Activated T-helper 2 cell treated with anti-CD3 and anti-CD28 coated beads, Interferon-gamma antibody, Interleukin-2, Interleukin-4, amounts not matched to agents 10 μg/mL and 5 μg/mL and 100 μg/mL, durations not matched to agents 14 hours and 24 hours and 36 hours (primary cell): ENCODE results near the gene FARS2. TPM values are rescaled to one million over a fixed set of nuclear protein-coding genes. Genes with fewer than 3 reads are reported as not detected.

ENCODE experiments used
- DNase-seq: peaks from one replicate; pipeline ENCODE4 v3.0.0; 2021; ENCODE audit warnings: low spot score
- H3K27ac Mint-ChIP-seq: one replicate; pipeline ENCODE4 v1.8.0; 2021; ENCODE audit warnings: mixed read lengths
- H3K27me3 Mint-ChIP-seq: one replicate; pipeline ENCODE4 v1.8.0; 2021; ENCODE audit warnings: low read depth, mixed read lengths
- H3K36me3 Mint-ChIP-seq: one replicate; pipeline ENCODE4 v1.8.0; 2021; ENCODE audit warnings: low read depth, mixed read lengths
- H3K4me1 Mint-ChIP-seq: one replicate; pipeline ENCODE4 v1.8.0; 2021; ENCODE audit warnings: low read depth, mixed read lengths
- H3K4me3 Mint-ChIP-seq: one replicate; pipeline ENCODE4 v1.8.0; 2021; ENCODE audit warnings: low read depth, mild to moderate bottlenecking, moderate library complexity, mixed read lengths
- H3K9me3 Mint-ChIP-seq: one replicate; pipeline ENCODE4 v1.8.0; 2021; ENCODE audit warnings: mixed read lengths
- intact Hi-C: fragments of 100-400 bp; cut with micrococcal nuclease; formaldehyde crosslinking; loops from one replicate; pipeline ENCODE4 v1.15.1; 2023
- total RNA-seq: library from RNA; stranded (reverse); gene quantifications from 2 replicates; pipeline ENCODE4 v1.2.3, GENCODE V29; 2022

FARS2 gene
- total RNA-seq, 1 donor from 2014 or later, result 19.7 TPM

- no peak for DNase-seq
- no peak overlapping the region for H3K27ac Mint-ChIP-seq
- peaks cover 17% of the 10 kb centered on the region for H3K36me3 Mint-ChIP-seq
- intact Hi-C loops, result no loop called here
- H3K4me1 Mint-ChIP-seq, result peaks cover 2% of the 10 kb centered on the region
- peaks cover 9% of the 10 kb centered on the region for H3K9me3 Mint-ChIP-seq
- no peaks in the 10 kb centered on the region for H3K27me3 Mint-ChIP-seq
- H3K4me3 Mint-ChIP-seq, result no peak overlapping the region
Observed at GRCh38 chr6:5439749-5440148, 178.4 kb downstream of the FARS2 start.

GRCh38 chr6:5442319-5442718, 181.0 kb downstream of the FARS2 start:
- Mint-ChIP-seq H3K4me3 (no peak overlapping the region), H3K4me1 (peaks cover 2% of the 10 kb centered on the region), H3K27ac (no peak overlapping the region), H3K36me3 (peaks cover 9% of the 10 kb centered on the region), H3K9me3 (peaks cover 6% of the 10 kb centered on the region), H3K27me3 (no peaks in the 10 kb centered on the region)
- intact Hi-C loops, result no loop called here
- no peak for DNase-seq

GRCh38 chr6:5442916-5443315, 181.6 kb downstream of the FARS2 start:
- Mint-ChIP-seq H3K4me1 (peaks cover 2% of the 10 kb centered on the region), H3K4me3 (no peak overlapping the region), H3K27me3 (no peaks in the 10 kb centered on the region), H3K27ac (no peak overlapping the region), H3K9me3 (no peaks in the 10 kb centered on the region), H3K36me3 (peaks cover 4% of the 10 kb centered on the region)
- no peak for DNase-seq
- intact Hi-C loops, result no loop called here

GRCh38 chr6:5443491-5443890, 182.2 kb downstream of the FARS2 start:
- Mint-ChIP-seq H3K27ac (no peak overlapping the region), H3K9me3 (no peaks in the 10 kb centered on the region), H3K4me3 (no peak overlapping the region), H3K27me3 (no peaks in the 10 kb centered on the region), H3K36me3 (peaks cover under 1% of the 10 kb centered on the region), H3K4me1 (peaks cover 2% of the 10 kb centered on the region)
- intact Hi-C loops, result no loop called here
- no peak for DNase-seq

GRCh38 chr6:5446362-5447075, 185.2 kb downstream of the FARS2 start:
- no peaks in the 10 kb centered on the region for H3K36me3 Mint-ChIP-seq

GRCh38 chr6:5447921-5448320, 186.6 kb downstream of the FARS2 start:
- H3K4me3 Mint-ChIP-seq, result no peak overlapping the region
- H3K9me3 Mint-ChIP-seq, result no peaks in the 10 kb centered on the region
- DNase-seq, result no peak
- peaks cover 3% of the 10 kb centered on the region for H3K4me1 Mint-ChIP-seq
- H3K27ac Mint-ChIP-seq, result no peak overlapping the region
- H3K27me3 Mint-ChIP-seq, result no peaks in the 10 kb centered on the region
- intact Hi-C loops, result no loop called here
- no peaks in the 10 kb centered on the region for H3K36me3 Mint-ChIP-seq

More at GRCh38 chr6:5446362-5447075, 185.2 kb downstream of the FARS2 start:
- Mint-ChIP-seq H3K9me3 (no peaks in the 10 kb centered on the region), H3K27ac (no peak overlapping the region), H3K27me3 (no peaks in the 10 kb centered on the region), H3K4me3 (no peak overlapping the region), H3K4me1 (peaks cover 3% of the 10 kb centered on the region)
- intact Hi-C loops, result no loop called here
- DNase-seq, result no peak

GRCh38 chr6:5450073-5450472, 188.8 kb downstream of the FARS2 start:
- no peaks in the 10 kb centered on the region for H3K27me3 Mint-ChIP-seq
- no peak overlapping the region for H3K4me3 Mint-ChIP-seq
- H3K4me1 Mint-ChIP-seq, result peaks cover 3% of the 10 kb centered on the region
- H3K9me3 Mint-ChIP-seq, result no peaks in the 10 kb centered on the region
- intact Hi-C loops, result no loop called here
- DNase-seq, result no peak
- no peaks in the 10 kb centered on the region for H3K36me3 Mint-ChIP-seq
- H3K27ac Mint-ChIP-seq, result no peak overlapping the region

GRCh38 chr6:5453546-5453945, 192.2 kb downstream of the FARS2 start:
- H3K36me3 Mint-ChIP-seq, result no peaks in the 10 kb centered on the region
- DNase-seq, result no peak
- peaks cover 4% of the 10 kb centered on the region for H3K4me1 Mint-ChIP-seq
- no peak overlapping the region for H3K4me3 Mint-ChIP-seq
- H3K27me3 Mint-ChIP-seq, result no peaks in the 10 kb centered on the region
- intact Hi-C loops, result no loop called here
- H3K27ac Mint-ChIP-seq, result no peak overlapping the region
- H3K9me3 Mint-ChIP-seq, result no peaks in the 10 kb centered on the region

GRCh38 chr6:5455142-5455541, 193.8 kb downstream of the FARS2 start:
- Mint-ChIP-seq H3K4me3 (no peak overlapping the region), H3K9me3 (no peaks in the 10 kb centered on the region), H3K27me3 (no peaks in the 10 kb centered on the region), H3K36me3 (no peaks in the 10 kb centered on the region), H3K4me1 (peaks cover 4% of the 10 kb centered on the region), H3K27ac (no peak overlapping the region)
- DNase-seq, result no peak
- intact Hi-C loops, result no loop called here

- intact Hi-C loops, result no loop called here
- Mint-ChIP-seq H3K9me3 (no peaks in the 10 kb centered on the region), H3K36me3 (no peaks in the 10 kb centered on the region), H3K4me1 (peaks cover 6% of the 10 kb centered on the region), H3K27ac (no peak overlapping the region), H3K4me3 (no peak overlapping the region), H3K27me3 (no peaks in the 10 kb centered on the region)
- no peak for DNase-seq
Observed at GRCh38 chr6:5457041-5457440, 195.7 kb downstream of the FARS2 start.

GRCh38 chr6:5457983-5458683, 196.8 kb downstream of the FARS2 start:
- Mint-ChIP-seq H3K4me3 (no peak overlapping the region), H3K9me3 (no peaks in the 10 kb centered on the region), H3K36me3 (no peaks in the 10 kb centered on the region), H3K4me1 (peaks cover 6% of the 10 kb centered on the region), H3K27ac (no peak overlapping the region), H3K27me3 (no peaks in the 10 kb centered on the region)
- no peak for DNase-seq
- intact Hi-C loops, result no loop called here

- H3K27ac Mint-ChIP-seq, result no peak overlapping the region
- intact Hi-C loops, result no loop called here
- no peaks in the 10 kb centered on the region for H3K36me3 Mint-ChIP-seq
- no peaks in the 10 kb centered on the region for H3K27me3 Mint-ChIP-seq
- peaks cover 6% of the 10 kb centered on the region for H3K4me1 Mint-ChIP-seq
- no peak overlapping the region for H3K4me3 Mint-ChIP-seq
- no peaks in the 10 kb centered on the region for H3K9me3 Mint-ChIP-seq
- DNase-seq, result no peak
Observed at GRCh38 chr6:5459346-5459745, 198.0 kb downstream of the FARS2 start.

GRCh38 chr6:5461365-5461764, 200.1 kb downstream of the FARS2 start:
- DNase-seq, result no peak
- H3K9me3 Mint-ChIP-seq, result no peaks in the 10 kb centered on the region
- H3K27ac Mint-ChIP-seq, result no peak overlapping the region
- intact Hi-C loops, result no loop called here
- H3K27me3 Mint-ChIP-seq, result no peaks in the 10 kb centered on the region
- no peak overlapping the region for H3K4me3 Mint-ChIP-seq
- H3K36me3 Mint-ChIP-seq, result no peaks in the 10 kb centered on the region
- H3K4me1 Mint-ChIP-seq, result peaks cover 8% of the 10 kb centered on the region
